SK-MEL-5 (cell line): Measurements from ENCODE around the gene CHAT. TPM values are rescaled to one million over a fixed set of nuclear protein-coding genes. Genes with fewer than 3 reads are reported as not detected.

ENCODE experiments used
- DNase-seq: peaks from one replicate; pipeline ENCODE4 v3.0.0-alpha.2; 2016; ENCODE audit warnings: low read depth, low spot score
- in situ Hi-C: cut with HindIII; loops from 2 replicates; pipeline ENCODE4 v1.10.0; 2016; ENCODE audit warnings: low sequenced_read_pairs, high pct_unique_total_duplicates, low pct_unique_long_range_greater_than_20kb
- total RNA-seq: library from RNA; depleted of rRNA; stranded (reverse); fragments of >200 nt; shearing (Covaris generic); gene quantifications from 2 replicates; pipeline ENCODE4 v1.2.3, GENCODE V29; 2014

CHAT gene
- total RNA-seq, 1 experiment from 2014 or later: not detected

DNA sequence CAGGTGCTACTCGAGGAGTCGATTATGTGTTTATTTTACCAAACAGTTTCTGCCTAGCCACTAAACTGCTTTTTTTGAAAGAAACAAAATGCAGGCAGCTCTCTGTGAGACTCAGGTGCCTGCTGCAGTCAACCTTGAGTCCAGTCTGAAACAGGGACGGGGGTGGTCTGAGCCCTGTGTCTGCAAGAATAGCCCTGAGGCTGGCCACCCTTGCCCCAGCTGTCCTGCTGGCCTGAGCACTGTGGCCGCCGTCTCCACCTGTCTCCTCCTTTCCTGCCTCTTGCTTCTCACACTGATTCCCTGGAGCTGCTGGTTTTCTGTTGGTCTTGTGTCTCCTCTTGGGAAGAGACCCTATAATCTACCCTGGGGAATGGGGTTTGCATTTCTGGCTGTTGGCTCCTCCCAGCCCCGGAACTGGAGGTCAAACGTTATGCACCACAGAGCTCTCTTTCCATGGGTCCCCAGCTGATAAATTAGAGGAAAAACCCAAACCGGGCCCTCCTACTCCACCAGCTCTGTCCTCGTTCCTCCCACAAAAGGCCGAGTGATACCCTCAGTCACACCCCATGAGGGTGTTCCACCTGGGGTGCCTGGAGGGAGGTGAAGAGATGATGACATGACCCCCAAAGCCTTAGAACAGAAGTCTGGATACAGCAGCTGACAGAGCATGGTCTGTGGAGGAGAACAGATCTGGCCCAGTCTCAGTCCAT lies 18.7 kb upstream of the CHAT start:
- in situ Hi-C loops: no loop called here
- no peak for DNase-seq

DNA sequence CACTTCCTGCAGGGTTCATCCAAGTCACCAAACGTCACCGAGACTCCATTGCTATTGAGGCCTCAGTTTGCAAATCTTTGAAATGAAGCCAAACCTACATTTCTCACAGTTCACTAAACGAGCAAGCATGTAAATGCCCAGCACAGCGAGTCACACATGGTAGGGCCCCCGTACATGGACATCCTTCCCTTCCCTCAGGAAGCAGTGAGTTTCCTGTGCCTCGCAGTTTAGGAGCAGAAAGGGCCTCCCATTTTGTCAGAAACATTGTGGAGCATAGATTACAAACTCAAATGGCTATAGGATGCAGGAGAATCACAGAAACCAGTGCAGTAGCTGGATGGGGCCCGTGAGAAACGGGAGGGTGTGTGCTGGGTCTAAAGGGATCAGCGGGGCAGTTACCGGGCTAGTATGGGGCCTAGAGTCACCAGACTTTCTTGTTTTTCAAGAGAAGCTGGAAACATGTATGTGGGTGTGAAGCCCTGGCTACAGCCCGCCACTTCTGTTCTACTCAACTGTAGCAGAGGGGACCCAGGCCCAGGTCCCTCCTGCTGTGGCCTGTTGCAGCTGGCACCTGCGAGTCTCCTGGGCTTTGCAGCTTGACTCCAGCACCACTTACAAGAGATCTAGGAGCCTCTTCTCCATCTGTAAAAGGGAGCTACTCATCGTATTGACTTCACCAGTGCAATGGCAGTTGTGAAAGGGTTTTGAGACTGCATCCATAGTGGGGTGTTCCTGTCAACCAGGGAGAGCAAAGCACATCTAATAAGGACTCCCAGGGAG lies 17.9 kb upstream of the CHAT start:
- no peak for DNase-seq

DNA sequence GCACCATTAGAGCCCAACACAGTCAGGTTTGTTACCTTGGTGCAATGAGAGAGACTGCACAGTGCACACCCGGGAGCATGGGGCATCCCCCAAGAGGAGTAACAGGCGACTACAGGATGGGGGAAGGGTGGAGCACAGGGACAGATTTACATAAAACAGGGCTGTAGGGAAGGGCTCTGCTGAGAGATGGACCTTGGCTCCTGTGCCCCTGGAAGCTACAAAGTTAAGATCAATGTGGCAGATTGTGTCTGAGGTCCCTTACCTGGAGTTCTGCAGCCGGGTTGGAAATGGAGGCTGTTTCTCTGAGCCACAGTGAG lies 17.4 kb upstream of the CHAT start:
- DNase-seq: no peak
- in situ Hi-C loops: no loop called here

More for the DNA sequence above, 17.9 kb upstream of the CHAT start:
- in situ Hi-C loops: no loop called here

DNA sequence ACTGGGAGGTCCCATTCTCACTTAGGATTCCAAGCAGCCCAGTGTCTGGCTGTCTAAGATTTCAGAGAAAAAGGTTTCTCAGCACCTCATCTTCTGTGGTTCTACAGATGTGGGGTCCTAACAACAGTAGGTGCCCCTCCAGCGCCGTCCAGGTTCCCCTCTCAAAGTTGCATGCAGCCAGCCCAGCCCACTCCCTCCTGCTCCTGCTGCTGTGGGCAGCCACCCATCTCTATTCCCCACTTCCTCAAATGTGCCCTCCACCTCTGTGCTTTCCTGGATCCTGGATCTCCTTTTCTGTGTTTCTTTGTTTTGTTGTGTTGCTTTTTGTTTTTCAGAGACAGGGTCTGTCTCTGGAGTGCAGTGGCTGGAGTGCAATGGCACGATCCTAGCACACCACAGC lies 17.0 kb upstream of the CHAT start:
- in situ Hi-C loops: no loop called here
- no peak for DNase-seq

DNA sequence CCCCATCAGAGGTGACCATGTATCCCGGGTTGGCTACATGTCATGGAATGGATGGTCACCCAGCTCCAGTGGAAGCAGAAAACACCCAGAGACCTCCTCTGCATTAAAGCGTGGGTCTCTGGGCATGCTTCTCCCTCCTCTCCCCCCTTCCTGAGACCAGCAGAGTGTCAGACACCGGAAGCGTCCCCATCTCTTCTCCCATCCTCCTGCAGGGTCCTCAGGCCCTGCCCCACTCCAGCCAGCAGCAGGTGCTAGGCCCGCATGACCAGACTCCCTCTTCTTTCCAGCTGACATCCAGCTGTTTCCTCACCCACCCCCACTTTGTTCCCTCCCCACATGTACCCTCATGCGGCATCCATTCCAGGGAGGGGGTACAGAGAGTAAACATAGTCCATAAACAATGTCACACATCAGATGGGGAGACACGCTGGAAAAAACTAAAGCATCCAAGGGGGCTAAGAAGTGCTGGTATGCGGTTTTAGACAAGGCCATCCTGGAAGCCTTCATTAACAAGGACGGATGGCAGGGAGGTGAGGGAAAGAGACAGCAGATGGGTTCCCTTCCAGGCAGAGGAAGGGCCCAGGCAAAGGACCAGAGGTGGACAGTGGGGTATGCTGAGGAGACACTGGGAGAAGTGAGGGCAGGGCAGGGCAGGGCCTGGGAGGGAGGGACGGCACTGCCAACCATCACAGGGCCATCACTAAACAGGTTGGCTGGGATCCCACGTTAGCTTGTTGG lies 16.2 kb upstream of the CHAT start:
- no peak for DNase-seq
- in situ Hi-C loops: no loop called here

DNA sequence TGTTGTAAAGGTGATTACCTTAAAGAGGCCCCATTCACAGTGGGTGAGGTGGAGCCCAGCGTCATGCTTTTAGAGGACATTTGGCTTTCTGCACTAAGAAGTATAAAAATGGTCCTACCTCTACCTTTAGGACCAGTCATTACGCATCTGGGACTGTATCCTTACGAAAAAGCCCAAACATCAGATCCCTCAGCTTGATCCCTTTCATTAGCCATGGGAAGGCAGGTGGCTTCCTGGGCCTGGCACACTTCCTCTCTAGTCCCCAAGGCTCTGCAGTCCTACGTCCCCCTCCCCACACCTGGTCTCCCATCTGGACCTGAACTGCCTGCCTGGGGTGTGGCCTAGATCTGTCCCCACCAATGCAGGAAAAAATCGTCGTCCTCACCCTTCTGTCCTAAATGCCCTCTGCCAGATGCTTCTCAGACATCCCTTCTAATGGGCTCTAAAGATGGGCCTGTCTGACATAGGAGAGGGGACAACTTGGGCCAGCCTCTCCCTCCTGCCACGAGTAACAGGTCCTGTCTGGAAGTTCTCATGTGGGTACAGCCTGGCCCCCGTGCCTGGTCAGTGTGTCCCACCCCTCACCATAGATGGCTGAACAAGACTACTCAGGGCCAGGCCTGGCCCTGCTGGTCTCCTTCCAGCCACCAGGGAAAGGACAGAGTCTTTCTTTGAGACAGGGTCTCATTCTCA lies 15.5 kb upstream of the CHAT start:
- no peak for DNase-seq
- in situ Hi-C loops: no loop called here

DNA sequence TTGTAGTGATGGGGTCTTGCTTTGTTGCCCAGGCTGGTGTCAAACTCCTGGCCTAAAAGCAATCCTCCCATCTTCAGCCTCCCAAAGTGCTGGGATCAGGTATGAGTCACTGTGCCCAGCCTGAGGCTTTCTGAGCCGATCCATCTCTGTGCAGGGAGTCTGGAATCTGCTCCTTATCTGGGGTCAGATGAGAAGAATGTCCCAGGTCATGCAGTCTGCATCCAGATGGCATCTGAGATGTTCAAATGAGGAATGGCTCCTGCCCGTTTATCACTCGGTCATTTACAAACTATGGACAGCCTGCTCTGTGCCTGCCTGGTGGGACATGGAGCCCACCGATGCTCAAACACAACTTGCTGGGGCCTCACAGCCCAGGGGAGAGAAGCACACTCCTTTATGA lies 14.9 kb upstream of the CHAT start:
- no peak for DNase-seq
- in situ Hi-C loops: no loop called here

DNA sequence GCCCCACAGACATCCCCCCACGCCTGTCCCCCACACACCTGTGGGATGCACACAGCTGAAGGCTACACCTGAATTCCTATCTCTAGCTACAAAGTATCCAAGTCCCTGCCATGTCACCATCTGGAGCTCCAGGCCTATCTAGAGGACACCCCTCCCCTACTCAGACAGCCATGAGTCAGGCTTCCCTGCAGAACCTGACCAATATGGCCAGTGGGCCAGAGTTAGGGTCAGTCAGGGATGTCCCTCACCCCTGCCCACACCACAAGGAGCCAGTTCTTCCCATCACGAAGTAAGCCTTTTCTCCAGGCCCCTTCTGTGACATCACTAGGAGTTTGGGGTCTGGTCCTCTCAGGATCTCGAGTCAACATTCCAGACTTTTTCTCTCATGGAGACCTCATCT lies 14.3 kb upstream of the CHAT start:
- in situ Hi-C loops: no loop called here
- no peak for DNase-seq

DNA sequence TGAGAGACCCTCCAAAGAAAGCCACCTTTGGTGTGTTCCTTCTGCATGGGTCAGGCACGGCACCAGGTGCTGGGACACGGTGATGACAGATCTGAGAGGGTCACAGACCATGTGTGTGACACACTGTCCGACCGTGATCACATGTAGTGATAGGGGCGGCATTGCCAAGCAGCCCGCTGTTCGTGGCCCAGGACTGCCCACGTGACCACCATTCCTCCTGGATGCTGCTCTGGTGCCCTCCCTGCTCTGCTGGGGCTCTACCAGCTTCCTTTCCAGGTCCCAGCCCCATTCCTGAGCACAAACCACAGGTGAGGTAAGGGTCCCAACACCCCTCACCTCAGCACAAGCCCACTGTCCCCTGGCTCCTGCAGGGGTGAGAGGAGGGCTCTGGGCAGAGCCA lies 13.8 kb upstream of the CHAT start:
- DNase-seq: no peak
- in situ Hi-C loops: no loop called here

DNA sequence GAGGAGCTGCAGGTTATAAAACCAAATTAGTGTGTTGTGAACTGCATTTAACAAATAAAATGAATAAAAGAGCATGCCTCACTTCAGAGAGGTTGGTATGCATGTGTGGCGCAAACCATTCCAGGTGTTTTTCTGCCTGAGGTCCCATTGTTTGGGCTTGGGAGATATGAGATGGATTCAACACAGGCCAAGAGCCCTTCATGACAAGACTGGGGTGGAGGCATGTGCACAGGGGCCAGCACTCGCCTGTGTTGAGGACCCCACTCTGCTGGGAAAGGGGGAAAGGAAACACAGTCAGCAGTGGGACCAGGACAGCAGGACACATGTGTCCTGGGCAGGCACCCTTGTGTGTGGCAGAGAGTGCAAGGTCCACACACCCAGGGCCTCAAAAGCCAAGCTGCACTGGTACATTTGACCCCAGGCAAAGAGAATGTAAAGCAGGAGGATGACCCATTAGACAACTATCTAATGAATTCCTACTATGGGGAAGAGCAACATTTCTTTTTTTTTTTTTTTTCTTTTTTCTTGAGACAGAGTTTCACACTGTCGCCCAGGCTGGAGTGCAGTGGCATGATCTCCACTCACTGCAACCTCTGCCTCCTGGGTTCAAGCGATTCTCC lies 12.9 kb upstream of the CHAT start:
- in situ Hi-C loops: no loop called here
- DNase-seq: no peak

DNA sequence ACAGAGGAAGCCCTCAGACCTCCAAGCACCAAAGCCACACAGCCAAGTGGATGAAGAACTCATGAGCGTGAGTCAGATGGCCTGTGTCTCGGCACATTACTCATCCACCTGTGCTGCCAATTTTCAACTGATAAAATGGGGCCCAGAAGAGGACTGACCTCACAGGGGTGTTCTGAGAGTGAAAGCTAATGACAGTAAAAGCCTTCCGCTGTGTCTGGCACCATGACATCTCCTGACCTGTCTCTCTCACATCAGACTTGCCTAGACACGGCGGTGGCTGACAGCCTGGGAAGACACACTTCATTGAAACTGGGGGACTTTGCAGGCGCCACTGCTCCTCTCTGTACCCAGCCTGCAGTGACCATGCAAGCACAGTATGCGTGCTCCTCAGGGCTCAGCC lies 12.0 kb upstream of the CHAT start:
- no peak for DNase-seq
- in situ Hi-C loops: no loop called here

DNA sequence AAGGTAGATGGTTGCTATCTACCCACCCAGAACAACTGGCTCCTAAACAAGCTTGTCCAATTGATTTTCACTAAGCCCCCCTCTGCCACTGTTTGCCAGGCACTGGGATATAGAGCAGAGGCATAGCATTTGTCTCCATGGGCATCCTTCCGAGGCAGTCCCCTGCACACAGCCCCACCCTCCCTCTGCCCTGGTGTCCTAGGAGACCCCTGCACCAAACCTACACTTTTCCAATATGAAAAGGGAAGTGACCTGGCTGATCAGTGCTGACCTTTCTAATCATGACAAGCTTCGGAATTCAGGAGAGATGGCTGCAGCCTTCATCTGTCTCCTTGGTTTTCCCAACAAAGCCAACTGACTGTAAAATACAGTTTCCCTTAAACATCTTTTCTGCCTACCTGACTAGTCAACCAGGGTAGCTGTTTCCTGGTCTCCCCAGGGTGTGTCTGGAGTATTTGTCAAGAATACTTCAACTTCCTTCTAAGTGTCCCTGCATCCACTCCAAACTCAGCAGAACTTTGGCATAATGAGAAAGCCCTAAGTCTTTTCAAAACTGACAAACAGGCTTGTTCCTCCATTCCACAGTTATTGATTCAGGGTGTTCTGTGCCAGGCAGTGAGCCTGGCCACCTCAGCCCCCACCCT lies 11.3 kb upstream of the CHAT start:
- DNase-seq: no peak
- in situ Hi-C loops: no loop called here

DNA sequence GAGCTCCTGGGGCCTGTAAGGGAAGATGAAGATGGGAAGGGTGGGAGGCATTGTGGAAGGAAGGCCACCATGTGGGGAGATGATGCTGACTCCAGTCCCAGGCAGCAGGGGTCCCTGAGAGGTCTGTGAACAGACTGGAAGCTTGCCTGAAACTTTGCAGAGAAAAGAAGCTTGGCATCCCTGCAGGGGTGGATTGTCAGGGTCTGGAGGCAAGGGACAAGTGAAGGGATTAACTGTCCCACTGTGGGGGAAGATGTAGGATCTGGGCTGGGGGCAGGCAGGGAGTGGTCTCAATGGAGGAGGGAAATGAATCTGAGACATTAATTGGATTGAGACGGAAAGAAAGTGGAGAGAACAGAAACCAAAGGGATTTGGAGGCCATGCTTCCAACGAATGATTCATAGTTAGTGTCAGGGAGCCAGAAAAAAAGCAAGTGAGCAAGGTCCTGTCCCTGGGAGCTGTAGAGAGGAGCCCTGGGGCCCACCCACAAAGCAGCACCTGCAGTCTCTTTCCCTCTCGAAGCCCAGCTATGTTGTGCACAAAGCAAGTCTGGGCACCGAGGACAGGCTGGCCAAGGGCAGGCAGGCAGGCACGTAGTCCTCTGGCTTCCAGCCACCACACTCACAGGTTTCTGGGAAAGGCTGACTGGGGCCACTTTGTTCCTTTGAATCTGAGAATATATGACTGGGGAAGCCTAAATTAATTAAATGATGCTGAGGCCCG lies 8.5 kb upstream of the CHAT start:
- in situ Hi-C loops: no loop called here
- no peak for DNase-seq

DNA sequence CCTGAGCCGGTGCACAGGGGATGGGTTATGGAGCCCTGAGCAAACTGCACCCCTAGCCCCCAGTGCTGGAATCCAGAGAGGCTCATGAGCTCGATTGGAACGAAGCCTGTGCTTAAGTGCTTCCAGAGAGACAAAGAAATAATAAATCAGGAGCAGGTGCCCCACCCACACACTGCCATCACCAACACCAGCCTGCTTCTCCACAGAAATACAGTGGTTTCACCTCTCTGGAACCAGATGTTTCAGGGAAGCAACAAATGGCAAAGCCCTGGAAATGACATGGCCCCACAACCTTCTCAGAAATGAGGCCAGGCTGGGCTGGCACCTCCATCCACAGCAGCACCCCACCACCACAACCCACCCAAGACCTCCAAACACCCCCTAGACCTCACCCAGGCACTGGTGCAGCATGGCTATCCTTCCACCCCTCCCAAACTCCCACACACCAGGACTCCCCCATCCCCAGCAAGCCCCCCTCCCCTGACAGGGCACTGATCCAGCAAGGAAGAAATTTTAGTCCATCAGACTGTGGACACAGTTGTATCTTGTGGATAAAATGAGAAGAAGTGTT lies 7.8 kb upstream of the CHAT start:
- in situ Hi-C loops: no loop called here
- DNase-seq: no peak

DNA sequence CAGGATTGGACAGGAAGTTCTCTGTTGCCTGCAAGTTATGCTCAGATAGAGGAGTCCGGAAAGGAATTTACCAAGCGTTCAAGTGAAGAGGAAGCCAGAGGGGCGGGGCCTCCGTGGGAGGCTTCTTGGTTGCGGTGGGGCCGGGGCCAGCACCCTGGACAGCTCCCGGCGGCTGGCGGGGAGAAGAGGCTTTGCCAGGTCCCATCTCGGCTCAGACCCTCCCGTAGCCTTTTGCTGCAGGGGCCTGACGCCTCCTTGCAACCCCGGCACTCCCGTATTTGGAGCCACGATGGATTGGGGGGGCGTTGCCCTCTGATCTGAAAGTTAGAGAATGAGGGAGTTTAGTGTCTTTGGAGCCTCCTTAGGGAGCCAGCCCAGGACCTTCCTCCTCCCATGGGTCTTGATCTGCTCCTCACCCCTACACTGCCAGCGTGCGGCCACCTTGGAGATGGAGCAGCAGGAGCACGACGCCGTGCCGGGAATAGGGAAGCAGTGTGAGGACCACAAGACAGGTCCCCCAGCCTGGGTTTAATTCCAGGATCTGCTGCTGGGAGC lies 6.8 kb upstream of the CHAT start:
- peak; percentile 52 for DNase-seq

More for the DNA sequence above, 6.8 kb upstream of the CHAT start:
- in situ Hi-C loops: no loop called here
